Mesendoderm (in vitro differentiated cells): ENCODE data around the gene SIDT2.
"Not testable (repeated sequence)": the region's sequence is repeated elsewhere in the genome, so short reads cannot be mapped to it uniquely, and the experiment has no call there.

Experiments used
- DNase-seq: peaks from one replicate; pipeline ENCODE4 v3.0.0; 2013
- H2AK5ac ChIP-seq: 2 replicates; pipeline ENCODE4 v1.6.1; 2013; ENCODE audit warnings: low read length, inconsistent platforms
- H2BK120ac ChIP-seq: 2 replicates; pipeline ENCODE4 v1.6.1; 2013; ENCODE audit warnings: low read depth, mild to moderate bottlenecking, low read length, moderate library complexity, mixed read lengths
- H2BK15ac ChIP-seq: replicated peaks from 2 replicates; pipeline ENCODE4 v1.6.1; 2013; ENCODE audit warnings: low read depth, mild to moderate bottlenecking, moderate library complexity
- H2BK5ac ChIP-seq: 2 replicates; pipeline ENCODE4 v1.6.1; 2013; ENCODE audit warnings: low read length, inconsistent platforms
- H3K18ac ChIP-seq: 2 replicates; pipeline ENCODE4 v1.6.1; 2013; ENCODE audit warnings: mild to moderate bottlenecking, low read length, mixed read lengths
- H3K23ac ChIP-seq: one replicate; pipeline ENCODE4 v1.6.1; 2013; ENCODE audit warnings: low read length
- H3K27ac ChIP-seq: 2 replicates; pipeline ENCODE4 v1.5.1; 2013; ENCODE audit warnings: low read depth, mild to moderate bottlenecking, inconsistent platforms, low read length, moderate library complexity
- H3K27me3 ChIP-seq: 2 replicates; pipeline ENCODE4 v1.6.1; 2013; ENCODE audit warnings: low read length, control low read depth, mild to moderate bottlenecking, inconsistent platforms; ENCODE audit not compliant: insufficient read depth, poor library complexity
- H3K36me3 ChIP-seq: 2 replicates; pipeline ENCODE4 v1.6.1; 2013; ENCODE audit warnings: low read length, inconsistent platforms; ENCODE audit not compliant: control insufficient read depth, insufficient read depth
- H3K4ac ChIP-seq: one replicate; pipeline ENCODE4 v1.6.1; 2013; ENCODE audit warnings: low read depth, mild to moderate bottlenecking, low read length, moderate library complexity
- H3K4me1 ChIP-seq: 2 replicates; pipeline ENCODE4 v1.6.1; 2013; ENCODE audit warnings: low read depth, low read length, inconsistent platforms; ENCODE audit not compliant: control insufficient read depth
- H3K4me2 ChIP-seq: 2 replicates; pipeline ENCODE4 v1.6.1; 2013; ENCODE audit warnings: low read length
- H3K4me3 ChIP-seq: 2 replicates; pipeline ENCODE4 v1.5.1; 2013; ENCODE audit warnings: mild to moderate bottlenecking, low read length
- H3K56ac ChIP-seq: one replicate; pipeline ENCODE4 v1.6.1; 2013; ENCODE audit warnings: low read length
- H3K79me1 ChIP-seq: 2 replicates; pipeline ENCODE4 v1.6.1; 2013; ENCODE audit warnings: low read length, inconsistent platforms
- H3K79me2 ChIP-seq: 2 replicates; pipeline ENCODE4 v1.6.1; 2013; ENCODE audit warnings: mild to moderate bottlenecking, low read length; ENCODE audit not compliant: control insufficient read depth, insufficient read depth
- H3K9ac ChIP-seq: 2 replicates; pipeline ENCODE4 v1.6.1; 2013; ENCODE audit warnings: low read length, inconsistent platforms
- H4K5ac ChIP-seq: one replicate; pipeline ENCODE4 v1.6.1; 2013; ENCODE audit warnings: low read length
- H4K8ac ChIP-seq: one replicate; pipeline ENCODE4 v1.6.1; 2013; ENCODE audit warnings: low read depth, mild to moderate bottlenecking, control low read depth, low read length, moderate library complexity
- WGBS: extraction: QIAGEN DNeasy Blood & Tissue Kit; methylation state at CpG from one replicate; pipeline ENCODE4 v1.1.7; 2013; ENCODE audit warnings: low lambda C conversion rate, missing lambda C conversion rate; ENCODE audit not compliant: insufficient coverage; ENCODE audit errors: extremely low coverage; 5-methylcytosine and 5-hydroxymethylcytosine counted together

Gene SIDT2

DNA sequence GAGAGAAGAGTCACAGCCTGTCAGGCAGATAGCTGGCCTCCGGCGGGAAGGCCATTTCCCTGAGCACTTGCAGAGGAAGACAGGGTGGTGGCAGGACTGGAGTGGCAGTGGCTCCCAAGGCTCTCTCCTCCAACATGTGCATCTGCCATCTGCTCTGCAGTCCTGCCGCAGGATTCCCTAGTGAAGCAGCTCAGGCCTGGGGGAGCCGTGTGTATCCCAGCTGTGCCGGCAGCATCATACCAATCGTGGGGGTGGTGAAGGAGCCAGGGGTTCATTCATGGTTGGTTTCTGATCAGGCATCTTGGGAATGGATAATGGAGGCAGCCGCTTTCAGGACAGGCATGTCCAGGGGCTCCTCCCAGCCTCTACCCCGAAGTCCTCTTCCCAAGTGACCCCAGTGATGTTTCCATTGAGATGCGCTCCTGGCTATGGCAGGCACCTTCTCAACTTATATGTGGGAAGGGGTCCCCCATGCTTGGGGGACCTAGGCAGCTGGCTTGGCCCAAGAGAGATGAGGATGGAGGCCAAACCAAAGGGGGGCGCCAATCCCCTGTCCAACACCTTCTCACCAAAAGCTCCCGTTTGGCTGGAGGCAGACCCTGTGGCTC is 26.8 kb downstream of the SIDT2 start:
- no peak overlapping the region for H2BK120ac ChIP-seq
- no peak overlapping the region for H3K4me3 ChIP-seq
- H4K5ac ChIP-seq, result no peak overlapping the region
- H3K27ac ChIP-seq, result no peak overlapping the region
- no peak overlapping the region for H2AK5ac ChIP-seq
- H3K4me1 ChIP-seq, result peaks cover 3% of the 10 kb centered on the region
- H3K4ac ChIP-seq, result no peak overlapping the region
- H3K36me3 ChIP-seq, result peaks cover 2% of the 10 kb centered on the region
- no peak overlapping the region for H2BK15ac ChIP-seq
- H3K23ac ChIP-seq, result no peak overlapping the region
- H2BK5ac ChIP-seq, result no peak overlapping the region
- peaks cover 33% of the 10 kb centered on the region for H3K79me2 ChIP-seq
- H3K27me3 ChIP-seq, result no peaks in the 10 kb centered on the region
- WGBS, result no CpG with 5 or more reads among the region's 11 CpGs
- no peak overlapping the region for H3K4me2 ChIP-seq
- no peak overlapping the region for H4K8ac ChIP-seq
- no peak overlapping the region for H3K18ac ChIP-seq
- peak; percentile 25 for DNase-seq
- no peak overlapping the region for H3K9ac ChIP-seq
- H3K79me1 ChIP-seq, result peaks cover 2% of the 10 kb centered on the region
- H3K56ac ChIP-seq, result no peak overlapping the region

DNA sequence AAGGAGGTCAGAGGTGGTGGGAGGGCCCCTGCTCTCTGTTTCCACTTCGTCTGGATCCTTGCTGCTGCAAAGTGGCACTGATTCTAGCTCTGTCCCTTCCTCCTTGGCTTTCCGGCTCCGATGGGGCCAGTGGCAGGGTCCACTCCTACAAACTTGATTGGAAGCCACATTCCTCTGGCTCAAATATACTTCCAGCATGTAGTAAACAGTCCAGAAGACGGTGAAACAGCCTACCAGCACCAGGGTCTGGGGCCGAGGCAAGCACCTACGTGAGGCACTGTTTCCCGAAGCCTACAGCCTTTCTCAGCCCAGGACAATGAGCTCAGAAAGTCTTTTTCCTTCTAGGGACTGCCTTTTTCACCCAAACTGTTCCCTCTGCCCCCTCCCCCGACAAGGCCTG is 27.6 kb downstream of the SIDT2 start:
- H2BK5ac ChIP-seq, H4K8ac ChIP-seq, H3K18ac ChIP-seq, H4K5ac ChIP-seq, H3K36me3 ChIP-seq, H3K4me2 ChIP-seq, H3K79me1 ChIP-seq, H2AK5ac ChIP-seq, H3K56ac ChIP-seq, H3K27ac ChIP-seq, H3K9ac ChIP-seq, H3K4me3 ChIP-seq, H2BK120ac ChIP-seq, H2BK15ac ChIP-seq, H3K23ac ChIP-seq, H3K27me3 ChIP-seq, H3K4ac ChIP-seq, H3K4me1 ChIP-seq: not testable (repeated sequence)
- DNase-seq, result peak; percentile 41
- no CpG with 5 or more reads among the region's 8 CpGs for WGBS
- H3K79me2 ChIP-seq, result peaks cover 25% of the 10 kb centered on the region

DNA sequence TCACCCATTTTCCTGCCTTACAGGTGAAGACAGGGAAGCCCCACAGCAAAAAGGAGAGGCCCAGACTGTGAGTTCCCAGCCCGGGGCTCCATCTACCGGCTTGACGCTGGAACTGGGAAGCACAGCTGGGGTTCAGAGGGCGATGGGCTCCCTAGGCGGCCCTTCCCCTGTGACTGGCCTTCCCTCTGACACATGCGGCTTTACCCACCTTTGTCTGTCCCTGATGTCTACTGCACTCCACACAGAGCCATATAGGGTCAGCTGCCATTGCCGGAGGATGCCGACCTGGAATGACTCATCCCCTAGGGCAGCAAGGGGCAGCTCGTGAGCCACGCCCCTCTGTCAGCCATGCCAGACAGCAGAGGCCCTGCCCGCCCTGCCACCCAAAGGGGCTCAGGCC is 28.3 kb downstream of the SIDT2 start:
- H3K4me3 ChIP-seq, H3K9ac ChIP-seq, H3K18ac ChIP-seq, H4K5ac ChIP-seq, H3K56ac ChIP-seq, H3K79me1 ChIP-seq, H3K27me3 ChIP-seq, H3K36me3 ChIP-seq, H3K4me1 ChIP-seq, H4K8ac ChIP-seq, H2BK5ac ChIP-seq, H2AK5ac ChIP-seq, H2BK15ac ChIP-seq, H3K4ac ChIP-seq, H3K27ac ChIP-seq, H3K4me2 ChIP-seq, H2BK120ac ChIP-seq, H3K23ac ChIP-seq: not testable (repeated sequence)
- H3K79me2 ChIP-seq, result peaks cover 17% of the 10 kb centered on the region
- peak; percentile 56 for DNase-seq
- no CpG with 5 or more reads among the region's 11 CpGs for WGBS

DNA sequence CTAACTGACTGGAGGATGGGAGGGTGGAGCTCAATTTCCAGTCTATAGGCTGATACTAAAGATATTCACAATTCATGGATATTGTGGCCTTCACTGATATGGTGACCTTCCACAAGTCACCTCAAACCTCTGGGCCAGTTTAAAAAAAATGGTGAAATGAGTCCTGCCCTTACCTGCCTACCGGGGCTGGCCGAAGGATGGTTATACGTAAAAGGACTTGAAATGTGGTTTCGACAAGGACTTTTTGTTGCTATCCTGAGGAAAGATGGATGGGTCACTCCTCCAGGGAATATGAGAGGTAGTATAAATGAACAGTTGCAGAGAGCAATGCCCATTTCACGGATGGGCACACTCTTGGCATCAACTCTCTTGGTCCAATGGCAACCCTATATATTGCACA is 28.9 kb downstream of the SIDT2 start:
- H3K9ac ChIP-seq, H2BK120ac ChIP-seq, H3K4ac ChIP-seq, H3K56ac ChIP-seq, H3K4me3 ChIP-seq, H2BK5ac ChIP-seq, H3K4me1 ChIP-seq, H3K23ac ChIP-seq, H3K36me3 ChIP-seq, H3K4me2 ChIP-seq, H3K79me1 ChIP-seq, H3K18ac ChIP-seq, H2BK15ac ChIP-seq, DNase-seq, H3K27ac ChIP-seq, H2AK5ac ChIP-seq, H4K8ac ChIP-seq, H3K27me3 ChIP-seq, H4K5ac ChIP-seq: not testable (repeated sequence)
- no CpG with 5 or more reads among the region's 5 CpGs for WGBS
- peaks cover 11% of the 10 kb centered on the region for H3K79me2 ChIP-seq

DNA sequence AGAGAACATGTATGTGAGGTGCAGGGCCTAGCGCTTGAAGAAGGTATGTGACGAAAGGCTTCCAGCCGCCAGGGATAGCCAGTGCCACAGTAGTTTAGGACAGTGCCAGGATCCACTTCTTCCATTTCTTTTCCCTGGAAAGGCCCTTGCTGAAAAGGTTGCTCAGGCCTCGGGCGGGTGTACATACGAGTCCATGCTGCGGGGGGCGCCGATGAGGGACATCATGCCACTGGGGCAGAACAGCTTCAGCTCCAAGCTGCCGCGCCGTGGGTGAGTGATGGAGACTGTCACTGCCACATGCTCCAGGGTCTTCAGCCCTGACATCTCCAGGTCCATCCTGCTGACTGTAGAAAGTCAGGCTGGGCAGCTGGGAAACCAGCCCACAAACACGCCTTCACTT is 30.2 kb downstream of the SIDT2 start:
- WGBS, result no CpG with 5 or more reads among the region's 13 CpGs
- not testable (repeated sequence) for H3K79me2 ChIP-seq, H2AK5ac ChIP-seq, H2BK120ac ChIP-seq, H3K56ac ChIP-seq, H3K4me1 ChIP-seq, H3K4me2 ChIP-seq, H3K79me1 ChIP-seq, H3K9ac ChIP-seq, H3K4ac ChIP-seq, H4K8ac ChIP-seq, H2BK15ac ChIP-seq, H3K27ac ChIP-seq, H3K18ac ChIP-seq, H3K23ac ChIP-seq, H2BK5ac ChIP-seq, H4K5ac ChIP-seq, H3K36me3 ChIP-seq, H3K27me3 ChIP-seq, H3K4me3 ChIP-seq
- peak; percentile 67 for DNase-seq
